ENCODE data around the gene TINAG. TPM values are rescaled to one million over a fixed set of nuclear protein-coding genes. Genes with fewer than 3 reads are reported as not detected.

TINAG gene
- total and polyA plus RNA-seq, 10 of the 15 experiments (the other 5 are each of a cell fraction or from before 2014, with no cell fraction given) = 0.26 to 7.7 (median 0.95) TPM

- Histone ChIP-seq H2AFZ (ENCODE audit: control insufficient read depth, low read depth, low read length) (no peak overlapping the region), H3K36me3 (ENCODE audit: control insufficient read depth in 2 of 2, insufficient read depth in 2 of 2, low read length in 1 of 2) (no peaks in the 10 kb centered on the region), H3K4me1 (ENCODE audit: control insufficient read depth, insufficient read depth, low read length) (no peaks in the 10 kb centered on the region), H3K9me3 (replicated peaks; ENCODE audit: control insufficient read depth, insufficient read depth, low read length) (no peaks in the 10 kb centered on the region; the same call in 2 of the 3 replicates), H3K79me2 (ENCODE audit: control insufficient read depth, insufficient read depth, low read length) (no peaks in the 10 kb centered on the region), H3K9ac (ENCODE audit: control insufficient read depth, insufficient read depth, low read length) (no peak overlapping the region), H3K4me2 (ENCODE audit: control insufficient read depth, insufficient read depth) (0 out of 2 replicates have a peak overlapping the region, but pooled peaks have one; percentile 17), H3K4me3 (no peak overlapping the region), H3K27ac (ENCODE audit: control insufficient read depth, insufficient read depth) (no peak overlapping the region), H4K20me1 (ENCODE audit: control insufficient read depth, insufficient read depth) (no peaks in the 10 kb centered on the region), H3K27me3 (replicated peaks in 1 of 2; ENCODE audit: control insufficient read depth in 2 of 2, insufficient read depth in 2 of 2, low read length in 1 of 2) (no peaks in the 10 kb centered on the region)
- BruUV-seq (replicated peaks) = no TSS peak
- peak; percentile 25 for DNase-seq (ENCODE audit: low read depth, low spot score)
- peak; percentile 89 for ATAC-seq
- 34% methylated on average over 2 of the region's 2 CpGs for WGBS (ENCODE audit: insufficient coverage, insufficient replicate concordance, low lambda C conversion rate, missing lambda C conversion rate)
- CTCF ChIA-PET = no interaction called here
- SMC1A ChIA-PET (ENCODE audit: uncharacterized antibody, unreplicated experiment) = interaction anchor here (1.1 kb wide), 1 partner anchor 47 kb away, joined by 5 read pairs; no protein-coding TSS in a partner anchor
- no peak for FAIRE-seq
- RAD21 ChIA-PET (ENCODE audit: unreplicated experiment) = no interaction called here
- in situ Hi-C loops (cut with MboI) (no loop called here), intact Hi-C loops (cut with micrococcal nuclease; ENCODE audit: unreplicated experiment) (no loop called here)
- POLR2A ChIA-PET = interaction anchor here (0.6 kb wide), 1 partner anchor 375 kb away, joined by 3 read pairs; no protein-coding TSS in a partner anchor
- TF ChIP-seq ZNF687 (IDR thresholded peaks at IDR 0.05) (no peak), HSF1 (IDR thresholded peaks at IDR 0.05; ENCODE audit: low read depth, low read length) (no peak), FOXM1 (IDR thresholded peaks at IDR 0.05; ENCODE audit: low read depth, low read length) (no peak), PAX8 (IDR thresholded peaks at IDR 0.05) (no peak), SMAD1 (IDR thresholded peaks at IDR 0.05; ENCODE audit: low read depth, partially characterized antibody) (no peak), ZNF274 (IDR thresholded peaks at IDR 0.05; ENCODE audit: insufficient read depth, insufficient read length) (no peak), NFIC (IDR thresholded peaks at IDR 0.05; ENCODE audit: low read depth, low read length) (0 out of 2 replicates have a peak, but pooled peaks have one; percentile 15), IKZF2 (IDR thresholded peaks at IDR 0.05) (peak; percentile 9 to 13; a peak in 1 of 4 replicates), BRCA1 (IDR thresholded peaks at IDR 0.05; ENCODE audit: low read depth, low read length) (no peak), MYB (IDR thresholded peaks at IDR 0.05; ENCODE audit: borderline replicate concordance, low read depth, low read length) (no peak), NFYB (IDR thresholded peaks at IDR 0.05; ENCODE audit: insufficient read depth, low read depth, low read length) (no peak), EGR1 (IDR thresholded peaks at IDR 0.05; ENCODE audit: borderline replicate concordance in 1 of 2, low read depth in 2 of 2, low read length in 2 of 2) (no peak), MEF2A (IDR thresholded peaks at IDR 0.05; ENCODE audit: insufficient read depth, low read depth, low read length) (0 out of 2 replicates have a peak, but pooled peaks have one; percentile 16), MEF2B (IDR thresholded peaks at IDR 0.05; ENCODE audit: partially characterized antibody, poor library complexity, severe bottlenecking) (peak; percentile 68), POLR2A (IDR thresholded peaks at IDR 0.05; ENCODE audit: low read depth, low read length) (no peak), IKZF1 (conservative IDR thresholded peaks at IDR 0.05) (0 out of 2 replicates have a peak, but pooled peaks have one; percentile 15), BCL11A (IDR thresholded peaks at IDR 0.05; ENCODE audit: low read depth, low read length) (0 out of 2 replicates have a peak, but pooled peaks have one; percentile 46), SIX5 (IDR thresholded peaks at IDR 0.05; ENCODE audit: low read depth, low read length, severe bottlenecking) (no peak), MTA2 (IDR thresholded peaks at IDR 0.05; ENCODE audit: low read depth) (peak; percentile 81), POU2F2 (IDR thresholded peaks at IDR 0.05; ENCODE audit: borderline replicate concordance, low read depth, low read length) (no peak), HDAC2 (IDR thresholded peaks at IDR 0.05) (no peak), DPF2 (IDR thresholded peaks at IDR 0.05) (peak; percentile 25; the same call in 1 of the 2 replicates)
Measured at GRCh38 chr6:54291738-54292137, 16.5 kb upstream of the TINAG start.
